A549 treated with AZD9567 at 1 μM for 4 hours (cell line): Measurements from ENCODE around the gene ZNF8. TPM values are rescaled to one million over a fixed set of nuclear protein-coding genes. Genes with fewer than 3 reads are reported as not detected.

Experiments
- total RNA-seq: library from RNA; stranded (reverse); fragments of 200-300 nt; extraction: Qiagen RNA extraction; gene quantifications from 5 replicates; pipeline ENCODE4 v1.2.3, GENCODE V29; 2022; ENCODE audit not compliant: insufficient read depth

The ZNF8 gene
- 0.81 to 1.6 TPM (median 1.0 TPM) in 5 replicates for total RNA-seq

DNA sequence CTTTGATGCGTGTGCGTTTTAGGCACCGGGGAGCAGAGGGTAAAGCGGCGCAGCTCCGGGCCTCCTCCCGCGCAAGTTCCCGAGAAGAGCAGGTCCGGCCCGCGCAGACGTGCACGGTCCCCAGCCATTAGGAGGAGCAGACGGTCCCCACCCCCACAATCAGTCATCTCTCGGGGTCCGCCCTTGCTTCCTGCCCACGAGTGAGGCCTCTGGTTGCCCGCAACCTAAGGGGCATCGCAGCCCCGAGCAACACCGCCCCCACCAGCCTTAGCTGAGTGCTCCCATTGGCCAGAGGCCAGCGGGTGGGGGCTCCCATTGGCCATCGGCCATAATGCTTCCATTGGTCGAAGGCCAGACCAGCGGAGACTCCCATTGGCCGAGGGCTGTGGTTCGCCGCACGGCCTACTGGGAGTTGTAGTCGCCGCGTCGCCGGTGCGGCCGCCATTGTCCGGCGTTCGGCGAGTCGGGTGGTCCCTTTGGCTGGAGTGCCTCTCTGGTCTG lies at the start of gene ZNF8:
ZNF8 (plus strand) TSS at position 415 of the 501 bp plus-strand sequence. CDS start 127 bp downstream, outside the sequence.

DNA sequence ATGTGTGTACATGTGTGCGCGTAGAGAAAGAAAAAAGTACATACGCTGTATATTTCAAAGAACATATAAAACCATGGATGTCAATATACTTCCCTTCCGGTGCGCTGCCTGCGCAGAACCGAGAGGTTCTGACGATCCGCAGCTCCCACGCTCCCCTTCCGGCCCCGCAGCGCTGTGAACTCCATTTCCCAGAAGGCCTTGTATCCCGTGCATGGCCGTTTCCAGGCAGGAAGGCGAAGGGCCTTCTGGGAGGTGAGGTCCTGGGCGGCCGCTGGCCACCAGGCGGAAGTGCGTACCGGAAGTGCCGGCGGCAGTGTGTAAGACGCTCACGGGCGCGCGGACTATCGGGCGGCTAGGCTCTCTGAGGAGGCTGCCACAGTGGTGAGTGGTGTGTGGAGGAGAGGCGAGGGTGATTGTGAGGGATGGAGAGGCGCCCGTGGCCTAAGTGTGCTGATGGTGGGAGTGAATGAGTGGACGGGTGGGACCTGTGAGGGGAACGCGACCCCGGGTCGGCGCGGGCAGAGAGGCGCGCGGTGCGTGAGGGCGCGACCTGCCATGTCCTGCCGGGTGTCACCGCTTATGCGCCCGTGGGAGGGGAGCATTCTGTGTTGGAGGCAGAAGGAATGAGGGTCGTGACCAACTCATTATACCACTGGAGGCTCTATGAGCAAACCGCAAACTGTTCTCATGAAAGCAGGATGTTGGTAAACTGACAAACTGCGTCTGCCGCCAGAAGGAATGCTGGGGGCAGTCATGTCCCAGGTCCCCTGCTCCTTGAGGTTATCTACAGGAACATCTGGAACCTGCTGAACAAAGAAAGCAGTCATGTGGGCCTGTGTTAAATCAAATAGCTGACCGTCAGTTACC lies 26.5 kb downstream of the ZNF8 start, which contains the start of gene ERVK3-1:
ERVK3-1 (plus strand) TSS at position 313 of the 867 bp plus-strand sequence. CDS start 6,792 bp downstream, outside the sequence.

DNA sequence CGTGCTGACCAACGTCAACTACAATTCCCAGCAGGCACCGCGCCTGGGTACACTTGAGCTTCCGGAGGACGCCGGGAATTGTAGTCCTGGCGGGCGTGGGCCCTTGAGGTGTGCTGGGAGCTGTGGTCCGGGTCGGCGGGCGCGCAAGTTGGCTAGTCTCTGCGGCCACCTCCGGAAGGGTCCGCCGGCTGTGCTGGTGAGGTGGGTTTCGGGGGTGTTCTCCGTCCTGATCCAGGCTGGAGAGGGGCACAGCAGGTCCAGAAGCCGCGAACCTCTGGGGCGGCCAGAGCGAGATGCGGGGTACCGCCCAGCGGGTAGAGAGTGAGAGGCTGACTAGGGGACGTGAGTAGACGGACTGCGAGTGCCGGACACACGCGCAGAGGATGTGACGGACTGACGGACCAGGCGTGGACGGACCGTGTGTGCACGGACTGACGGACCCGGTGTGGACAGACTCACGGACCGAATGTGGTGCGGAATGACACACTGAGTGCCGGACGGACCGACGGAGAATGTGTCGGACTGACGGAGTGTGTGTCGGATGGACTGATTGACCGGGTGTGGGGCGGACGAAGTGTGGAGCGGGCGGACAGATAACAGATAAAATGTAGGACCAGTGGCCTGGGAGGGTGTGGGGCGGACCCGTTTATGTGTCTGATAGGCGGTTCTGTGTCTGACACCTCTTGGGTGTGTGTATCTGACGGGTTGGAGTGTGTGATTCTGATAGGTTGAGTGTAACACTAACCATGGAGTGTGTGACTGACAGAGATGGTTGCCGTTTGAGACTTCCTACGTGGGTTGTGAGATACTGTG lies 48.4 kb downstream of the ZNF8 start, which contains the start of gene ZSCAN22:
ZSCAN22 (plus strand) TSS at position 81 of the 813 bp plus-strand sequence. CDS start 7,809 bp downstream, outside the sequence.

Other genes with a start within 250 kb of the ZNF8 start
- not detected in 5 replicates for gene ZSCAN1, start 244.9 kb upstream of the ZNF8 start, total RNA-seq
- gene ZNF135, start 219.7 kb upstream of the ZNF8 start, total RNA-seq = not detected in 5 replicates
- 1.5 to 2.8 TPM (median 1.7 TPM) in 5 replicates for gene ZSCAN18, start 180.7 kb upstream of the ZNF8 start, total RNA-seq
- 2.5 to 3.1 TPM (median 2.9 TPM) in 5 replicates for gene ZNF329, start 128.2 kb upstream of the ZNF8 start, total RNA-seq
- 13.4 to 14.8 TPM (median 13.9 TPM) in 5 replicates for gene ZNF274, start 95.9 kb upstream of the ZNF8 start, total RNA-seq
- gene ZNF544, start 50.0 kb upstream of the ZNF8 start, total RNA-seq = 9.5 to 21.0 TPM (median 18.5 TPM) in 5 replicates
- 93.1 to 105 TPM (median 103 TPM) in 5 replicates for gene ERVK3-1, start 26.4 kb downstream of the ZNF8 start, total RNA-seq
- gene ZSCAN22, start 48.0 kb downstream of the ZNF8 start, total RNA-seq = 2.4 to 3.1 TPM (median 2.6 TPM) in 5 replicates
- 10.8 to 14.5 TPM (median 13.4 TPM) in 5 replicates for gene A1BG, start 74.5 kb downstream of the ZNF8 start, total RNA-seq
- 1.2 to 1.5 TPM (median 1.4 TPM) in 4 of 5 replicates, not detected in the other for gene ZNF497, start 83.8 kb downstream of the ZNF8 start, total RNA-seq
- gene ZNF837, start 102.1 kb downstream of the ZNF8 start, total RNA-seq = 1.0 to 2.0 TPM (median 1.6 TPM) in 5 replicates
- 2,020 to 2,699 TPM (median 2,590 TPM) in 5 replicates for gene RPS5, start 108.3 kb downstream of the ZNF8 start, total RNA-seq
- gene RNF225, start 116.7 kb downstream of the ZNF8 start, total RNA-seq = 0.10 to 0.24 TPM in 2 of 5 replicates, not detected in the others
- 18.6 to 21.4 TPM (median 20.5 TPM) in 5 replicates for gene ZNF584, start 129.7 kb downstream of the ZNF8 start, total RNA-seq
- gene ZNF132, start 161.2 kb downstream of the ZNF8 start, total RNA-seq = 0.08 to 0.12 TPM (median 0.09 TPM) in 4 of 5 replicates, not detected in the other
- gene ZNF324B, start 172.7 kb downstream of the ZNF8 start, total RNA-seq = 5.8 to 7.1 TPM (median 6.2 TPM) in 5 replicates
- gene ZNF324, start 188.1 kb downstream of the ZNF8 start, total RNA-seq = 5.8 to 12.1 TPM (median 10.4 TPM) in 5 replicates
- 7.8 to 13.1 TPM (median 12.7 TPM) in 5 replicates for gene ZNF446, start 197.4 kb downstream of the ZNF8 start, total RNA-seq
- gene SLC27A5, start 233.0 kb downstream of the ZNF8 start, total RNA-seq = 27.6 to 32.4 TPM (median 31.5 TPM) in 5 replicates
- gene ZBTB45, start 240.9 kb downstream of the ZNF8 start, total RNA-seq = 12.8 to 19.5 TPM (median 19.0 TPM) in 5 replicates